Measurements from ENCODE around the gene GDF11. TPM values are rescaled to one million over a fixed set of nuclear protein-coding genes. Genes with fewer than 3 reads are reported as not detected.
A peak's percentile ranks its signal among the peaks of the same experiment; 100 is the strongest.

Gene GDF11
- total RNA-seq, result 0.13 and 0.26 TPM in 2 replicates

DNA sequence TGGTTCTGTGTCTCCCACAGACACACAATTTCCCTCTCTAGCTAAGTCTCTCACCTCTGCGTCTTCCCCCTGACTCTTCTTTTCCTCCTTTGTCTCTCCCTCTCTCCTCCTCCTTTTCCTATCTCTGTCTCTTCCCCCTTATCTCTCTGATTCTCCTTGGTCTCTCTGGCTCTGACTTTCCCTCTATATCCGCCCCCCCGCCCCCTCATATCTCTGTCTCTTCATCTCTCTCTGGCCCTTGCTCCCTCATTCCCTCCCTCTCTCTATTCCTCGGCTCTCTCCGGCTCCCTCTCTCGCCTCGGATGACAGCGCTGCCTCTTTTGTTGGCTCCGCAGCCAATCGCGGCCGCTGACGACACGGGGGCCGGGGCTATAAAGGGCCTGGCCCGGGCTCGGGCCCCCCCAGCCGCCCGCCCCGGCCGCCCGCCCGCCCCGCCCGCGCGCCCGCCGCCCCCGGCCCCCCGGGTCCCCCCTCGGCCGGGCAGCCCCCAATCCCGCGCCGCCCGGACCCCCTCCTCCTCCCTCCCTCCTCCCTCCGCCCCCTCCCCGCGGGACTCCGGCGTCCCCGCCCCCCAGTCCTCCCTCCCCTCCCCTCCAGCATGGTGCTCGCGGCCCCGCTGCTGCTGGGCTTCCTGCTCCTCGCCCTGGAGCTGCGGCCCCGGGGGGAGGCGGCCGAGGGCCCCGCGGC lies at the start of gene GDF11:
TSS of gene GDF11 (plus strand) at position 404 of the 687 bp plus-strand sequence. CDS start at position 599, 195 bp downstream.
- TF ChIP-seq, protein P1, sequence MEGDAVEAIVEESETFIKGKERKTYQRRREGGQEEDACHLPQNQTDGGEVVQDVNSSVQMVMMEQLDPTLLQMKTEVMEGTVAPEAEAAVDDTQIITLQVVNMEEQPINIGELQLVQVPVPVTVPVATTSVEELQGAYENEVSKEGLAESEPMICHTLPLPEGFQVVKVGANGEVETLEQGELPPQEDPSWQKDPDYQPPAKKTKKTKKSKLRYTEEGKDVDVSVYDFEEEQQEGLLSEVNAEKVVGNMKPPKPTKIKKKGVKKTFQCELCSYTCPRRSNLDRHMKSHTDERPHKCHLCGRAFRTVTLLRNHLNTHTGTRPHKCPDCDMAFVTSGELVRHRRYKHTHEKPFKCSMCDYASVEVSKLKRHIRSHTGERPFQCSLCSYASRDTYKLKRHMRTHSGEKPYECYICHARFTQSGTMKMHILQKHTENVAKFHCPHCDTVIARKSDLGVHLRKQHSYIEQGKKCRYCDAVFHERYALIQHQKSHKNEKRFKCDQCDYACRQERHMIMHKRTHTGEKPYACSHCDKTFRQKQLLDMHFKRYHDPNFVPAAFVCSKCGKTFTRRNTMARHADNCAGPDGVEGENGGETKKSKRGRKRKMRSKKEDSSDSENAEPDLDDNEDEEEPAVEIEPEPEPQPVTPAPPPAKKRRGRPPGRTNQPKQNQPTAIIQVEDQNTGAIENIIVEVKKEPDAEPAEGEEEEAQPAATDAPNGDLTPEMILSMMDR (IDR thresholded peaks at IDR 0.05; ENCODE audit: insufficient read depth, low read length, severe bottlenecking), result no peak
- DNase-seq (ENCODE audit: low read depth), result peak; percentile 42
- Histone ChIP-seq H3K27me3 (ENCODE audit: control insufficient read depth, insufficient read depth, low read length) (no peaks in the 10 kb centered on the region), H3K4me3 (ENCODE audit: low read depth, low read length) (peak within 1 kb of the TSS; percentile 46), H3K36me3 (ENCODE audit: control insufficient read depth, insufficient read depth, low read length) (no peaks in the 10 kb centered on the region)
- FAIRE-seq, result no peak

DNA sequence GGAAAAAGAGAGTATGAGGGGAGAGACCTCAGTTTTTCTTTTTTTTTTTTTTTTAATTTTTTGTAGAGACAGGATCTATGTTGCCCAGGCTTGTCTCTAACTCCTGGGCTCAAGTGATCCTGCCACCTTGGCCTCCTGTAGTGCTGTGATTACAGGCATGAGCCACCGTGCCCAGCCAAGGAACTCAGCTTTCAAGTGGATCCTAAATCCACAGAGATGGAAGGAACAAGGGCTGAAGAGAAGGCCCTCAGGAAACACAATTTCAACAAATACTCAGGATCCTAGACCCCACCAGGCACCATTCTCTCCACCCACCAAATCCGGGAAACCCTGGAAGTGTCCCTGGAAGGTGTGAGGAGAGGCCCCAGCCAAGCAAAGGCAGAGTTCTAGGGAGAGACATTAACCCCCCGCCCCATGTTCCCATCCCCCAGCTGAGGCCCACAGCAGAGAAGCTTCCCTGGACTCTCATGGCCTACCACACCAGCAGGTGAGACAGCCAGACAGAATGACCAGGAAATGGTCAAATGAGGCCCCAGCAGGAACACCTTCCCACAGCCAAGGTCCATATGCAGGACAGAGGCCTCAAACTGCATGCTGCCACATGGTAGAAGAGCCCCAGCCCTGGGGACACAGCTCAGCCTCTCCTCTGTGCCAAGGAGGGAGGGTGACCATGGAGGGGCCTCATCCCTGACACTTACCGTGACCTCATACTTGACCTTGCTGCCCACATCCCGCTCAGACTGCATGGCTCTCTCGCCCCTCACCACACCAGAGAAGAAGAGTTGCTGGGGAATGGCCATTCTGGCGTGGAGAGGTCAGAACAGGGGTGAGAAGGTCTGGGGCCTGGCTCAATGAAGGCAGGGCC lies 49.4 kb upstream of the GDF11 start:
- no peaks in the 10 kb centered on the region for H3K27me3 ChIP-seq (ENCODE audit: control insufficient read depth, insufficient read depth, low read length)
- DNase-seq (ENCODE audit: low read depth) (no peak), FAIRE-seq (peak; percentile 62)
- no peaks in the 10 kb centered on the region for H3K36me3 ChIP-seq (ENCODE audit: control insufficient read depth, insufficient read depth, low read length)
- TF ChIP-seq, protein P1 (IDR thresholded peaks at IDR 0.05; ENCODE audit: insufficient read depth, low read length, severe bottlenecking), result no peak
- no peak overlapping the region for H3K4me3 ChIP-seq (ENCODE audit: low read depth, low read length)

DNA sequence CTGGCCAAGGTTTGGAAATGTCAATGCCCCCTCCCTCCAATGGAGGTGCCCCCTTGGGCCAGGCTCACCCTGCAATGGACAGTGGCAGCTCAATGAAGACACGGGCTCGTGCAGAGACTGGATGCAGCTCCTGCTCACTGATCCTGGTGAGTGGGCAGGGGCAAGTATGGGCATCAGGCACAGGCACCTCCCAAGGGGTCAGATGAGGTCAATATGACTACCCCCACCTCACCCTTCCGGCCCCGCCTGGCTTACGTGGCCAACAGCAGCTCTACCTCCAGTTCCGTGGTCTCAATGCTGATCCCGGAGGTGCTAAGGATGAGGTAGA lies 48.8 kb upstream of the GDF11 start:
- TF ChIP-seq, protein P1 (IDR thresholded peaks at IDR 0.05; ENCODE audit: insufficient read depth, low read length, severe bottlenecking), result no peak
- Histone ChIP-seq H3K27me3 (ENCODE audit: control insufficient read depth, insufficient read depth, low read length) (no peaks in the 10 kb centered on the region), H3K4me3 (ENCODE audit: low read depth, low read length) (no peak overlapping the region), H3K36me3 (ENCODE audit: control insufficient read depth, insufficient read depth, low read length) (no peaks in the 10 kb centered on the region)
- FAIRE-seq, result no peak
- DNase-seq (ENCODE audit: low read depth), result no peak

DNA sequence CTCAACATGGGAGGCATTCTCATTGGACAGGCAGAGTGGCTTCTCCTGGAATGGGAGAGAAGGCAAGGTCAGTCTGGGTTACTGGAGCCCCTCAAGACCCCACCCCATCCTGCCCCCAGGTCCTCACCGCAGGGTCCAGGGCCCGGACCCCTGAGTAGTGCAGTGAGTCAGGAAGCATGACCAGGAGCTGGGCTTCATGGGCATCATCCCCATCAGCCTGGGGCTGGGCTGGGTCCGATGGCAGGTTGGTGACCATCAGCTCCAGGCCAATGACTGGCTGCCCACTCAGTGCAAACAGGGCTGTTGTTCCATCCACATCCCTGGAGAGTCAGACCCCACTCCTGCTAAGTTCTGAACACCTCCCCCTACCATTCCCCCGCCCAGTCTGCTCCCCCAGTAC lies 48.3 kb upstream of the GDF11 start:
- DNase-seq (ENCODE audit: low read depth) (no peak), FAIRE-seq (no peak)
- TF ChIP-seq, protein P1 (IDR thresholded peaks at IDR 0.05; ENCODE audit: insufficient read depth, low read length, severe bottlenecking), result no peak
- H3K4me3 ChIP-seq (ENCODE audit: low read depth, low read length), result no peak overlapping the region
- H3K27me3 ChIP-seq (ENCODE audit: control insufficient read depth, insufficient read depth, low read length), result no peaks in the 10 kb centered on the region
- no peaks in the 10 kb centered on the region for H3K36me3 ChIP-seq (ENCODE audit: control insufficient read depth, insufficient read depth, low read length)

DNA sequence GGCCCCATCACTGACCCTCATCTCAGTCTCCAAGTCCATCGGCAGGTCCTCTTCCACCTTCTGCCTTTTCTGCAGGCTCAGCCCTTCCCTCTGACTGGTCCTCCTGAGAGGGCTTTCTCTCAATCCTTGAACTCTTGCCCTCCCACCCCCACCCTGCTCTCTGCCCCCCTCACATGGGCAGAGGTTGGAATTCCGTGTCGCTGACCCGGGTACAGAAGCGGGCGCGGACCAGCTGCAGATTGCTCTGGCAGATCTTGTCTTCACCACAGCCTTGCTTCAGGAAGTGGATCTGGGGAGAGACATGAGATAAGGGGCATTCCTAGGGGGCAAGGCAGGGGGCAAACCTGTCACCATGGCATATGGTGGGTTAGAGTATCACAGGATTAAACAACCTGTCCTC lies 47.6 kb upstream of the GDF11 start:
- FAIRE-seq (no peak), DNase-seq (ENCODE audit: low read depth) (no peak)
- Histone ChIP-seq H3K27me3 (ENCODE audit: control insufficient read depth, insufficient read depth, low read length) (no peaks in the 10 kb centered on the region), H3K4me3 (ENCODE audit: low read depth, low read length) (no peak overlapping the region), H3K36me3 (ENCODE audit: control insufficient read depth, insufficient read depth, low read length) (no peaks in the 10 kb centered on the region)
- TF ChIP-seq, protein P1 (IDR thresholded peaks at IDR 0.05; ENCODE audit: insufficient read depth, low read length, severe bottlenecking), result no peak

All from bronchial epithelial cell (primary cell).